LNCaP clone FGC (cell line): Measurements from ENCODE around the gene CBX7.

Experiments used
- DNase-seq: peaks from one replicate; pipeline ENCODE4 v3.0.0-alpha.2; 2011; ENCODE audit warnings: low read depth
- H3K4me3 ChIP-seq: 2 replicates; pipeline ENCODE4 v1.5.1; 2011; ENCODE audit warnings: mild to moderate bottlenecking, low read depth, low read length, control low read depth
- CTCF ChIP-seq: IDR thresholded peaks from 2 replicates; pipeline ENCODE4 v1.5.1; 2012; ENCODE audit warnings: mild to moderate bottlenecking; ENCODE audit not compliant: control insufficient read depth, insufficient read depth; ENCODE audit errors: extremely low read depth

The CBX7 gene

GRCh38 chr22:39120983-39121382, 31.5 kb downstream of the CBX7 start:
- no peak for DNase-seq
- TF ChIP-seq CTCF, result no peak
- H3K4me3 ChIP-seq, result no peak overlapping the region

GRCh38 chr22:39117585-39118191, 34.8 kb downstream of the CBX7 start:
- no peak for DNase-seq
- no peak overlapping the region for H3K4me3 ChIP-seq
- TF ChIP-seq CTCF, result peak; percentile 31

GRCh38 chr22:39115977-39116621, 36.4 kb downstream of the CBX7 start:
- no peak for DNase-seq
- TF ChIP-seq CTCF, result no peak
- H3K4me3 ChIP-seq, result no peak overlapping the region

GRCh38 chr22:39115570-39115969, 36.9 kb downstream of the CBX7 start:
- H3K4me3 ChIP-seq, result no peak overlapping the region
- DNase-seq, result no peak
- TF ChIP-seq CTCF, result no peak

- TF ChIP-seq CTCF, result no peak
- DNase-seq, result no peak
- H3K4me3 ChIP-seq, result no peak overlapping the region
Measured at GRCh38 chr22:39114112-39114511, 38.4 kb downstream of the CBX7 start.

GRCh38 chr22:39110631-39111561, 41.6 kb downstream of the CBX7 start:
- no peak overlapping the region for H3K4me3 ChIP-seq
- TF ChIP-seq CTCF, result no peak
- DNase-seq, result no peak
